HG03571 (cell line): ENCODE measurements around the gene GPC2.
"Not testable (repeated sequence)": the region's sequence is repeated elsewhere in the genome, so short reads cannot be mapped to it uniquely, and the experiment has no call there.

Source experiments
- ATAC-seq: cut with Tn5 transposase; IDR thresholded peaks from one replicate; pipeline ENCODE4 v1.9.1; 2021; ENCODE audit not compliant: unreplicated experiment

GPC2 gene

GRCh38 chr7:100204454-100204853 lies 27.3 kb upstream of the GPC2 start:
- no peak for ATAC-seq

GRCh38 chr7:100200693-100201092 lies 23.5 kb upstream of the GPC2 start:
- no peak for ATAC-seq

DNA sequence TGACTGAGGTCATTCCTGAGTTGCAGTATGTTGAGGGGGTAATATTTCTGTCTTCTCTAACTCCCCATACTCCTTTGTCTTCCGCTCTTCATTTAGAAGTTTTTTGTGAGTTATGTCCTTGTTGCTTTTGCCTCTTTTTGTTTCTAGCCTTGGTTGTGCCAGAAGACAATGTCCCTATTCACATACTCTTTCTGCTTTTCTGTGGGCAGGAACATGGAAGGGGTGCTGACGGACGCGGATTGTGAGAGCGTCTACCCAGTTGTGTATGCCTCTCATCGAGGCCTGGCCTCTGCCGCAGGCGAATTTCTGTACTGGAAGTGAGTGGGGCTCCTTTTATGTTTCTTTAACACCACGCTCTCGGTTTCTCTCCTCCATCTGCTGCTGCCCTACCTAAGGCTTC lies 21.1 kb upstream of the GPC2 start:
- no peak for ATAC-seq

GRCh38 chr7:100195901-100196322 lies 18.7 kb upstream of the GPC2 start:
- not testable (repeated sequence) for ATAC-seq

DNA sequence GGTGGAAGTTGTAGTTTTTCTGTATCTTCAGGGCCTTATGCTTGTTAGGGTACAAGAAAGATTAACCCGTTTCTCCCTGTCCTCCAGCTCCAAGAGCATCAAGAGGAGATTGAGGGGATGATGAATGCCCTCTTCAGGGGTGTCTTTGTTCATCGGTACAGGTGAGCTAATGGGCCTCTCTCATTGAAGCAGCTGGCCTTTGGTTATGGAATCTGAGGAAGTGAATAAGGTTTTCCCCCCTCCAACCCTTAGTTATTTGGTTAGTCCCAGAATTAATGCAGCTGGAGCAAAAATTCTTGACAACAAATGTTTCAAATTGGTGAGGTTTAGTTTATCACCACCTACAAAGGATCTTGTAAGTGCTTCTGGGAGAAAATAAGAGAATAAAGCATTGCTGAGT lies 18.0 kb upstream of the GPC2 start:
- no peak for ATAC-seq

DNA sequence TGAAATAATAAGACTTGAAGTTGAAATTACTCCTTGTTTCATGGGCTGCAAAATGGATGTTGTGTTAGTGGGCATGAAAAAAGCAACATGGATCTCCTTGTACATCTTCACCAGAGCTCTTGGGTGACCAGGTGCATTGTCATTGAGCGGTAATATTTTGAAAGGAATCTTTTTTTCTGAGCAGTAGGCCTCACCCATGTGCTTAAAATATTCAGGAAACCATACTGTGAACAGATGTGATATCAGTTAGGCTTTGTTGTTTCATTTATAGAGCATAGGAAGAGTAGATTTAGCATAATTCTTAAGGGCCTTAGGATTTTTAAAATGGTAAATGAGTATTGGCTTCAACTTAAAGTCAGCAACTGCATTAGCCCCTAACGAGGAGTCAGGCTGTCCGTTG lies 15.8 kb upstream of the GPC2 start:
- ATAC-seq = no peak

DNA sequence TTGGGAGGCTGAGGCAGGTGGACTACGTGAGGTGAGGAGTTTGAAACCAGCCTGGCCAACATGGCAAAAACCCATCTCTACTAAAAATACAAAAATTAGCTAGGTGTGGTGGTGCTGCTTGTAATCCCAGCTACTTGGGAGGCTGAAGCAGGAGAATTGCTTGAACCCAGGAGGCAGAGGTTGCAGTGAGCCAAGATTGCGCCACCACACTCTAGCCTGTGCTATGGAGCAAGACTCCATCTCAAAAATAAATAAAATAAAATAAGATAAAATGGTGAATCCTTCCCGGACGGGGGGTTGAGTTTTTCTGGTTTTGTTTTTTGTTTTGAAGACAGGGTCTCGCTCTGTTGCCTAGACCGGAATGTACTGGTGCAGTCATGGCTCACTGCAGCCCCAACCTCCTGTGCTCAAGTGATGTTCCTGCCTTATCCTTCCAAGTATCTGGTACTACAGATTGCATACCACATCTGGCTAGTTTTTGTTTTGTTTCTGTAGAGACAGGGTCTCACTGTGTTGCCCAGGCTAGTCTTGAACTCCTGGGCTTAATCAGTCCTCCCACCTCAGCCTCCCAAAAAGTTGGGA lies 15.2 kb upstream of the GPC2 start:
- not testable (repeated sequence) for ATAC-seq

DNA sequence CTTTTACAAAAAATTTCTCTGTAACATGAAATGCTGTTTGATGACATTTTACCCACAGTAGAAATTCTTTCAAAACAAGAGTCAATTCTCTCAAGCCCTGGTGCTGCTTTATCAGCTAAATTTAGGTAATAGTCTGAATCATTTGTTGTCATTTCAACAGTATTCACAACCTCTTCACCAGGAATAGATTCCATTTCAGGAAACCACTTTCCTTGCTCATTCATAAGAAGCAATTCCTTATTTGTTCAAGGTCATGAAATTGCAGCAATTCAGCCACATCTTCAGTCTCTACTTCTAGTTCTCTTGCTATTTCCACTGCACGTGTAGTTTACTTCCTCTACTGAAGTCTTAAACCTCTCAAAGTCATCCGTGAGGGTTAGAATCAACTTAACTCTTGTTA lies 14.6 kb upstream of the GPC2 start:
- ATAC-seq = no peak

GRCh38 chr7:100190048-100190711 lies 13.0 kb upstream of the GPC2 start:
- peak; percentile 60 for ATAC-seq

DNA sequence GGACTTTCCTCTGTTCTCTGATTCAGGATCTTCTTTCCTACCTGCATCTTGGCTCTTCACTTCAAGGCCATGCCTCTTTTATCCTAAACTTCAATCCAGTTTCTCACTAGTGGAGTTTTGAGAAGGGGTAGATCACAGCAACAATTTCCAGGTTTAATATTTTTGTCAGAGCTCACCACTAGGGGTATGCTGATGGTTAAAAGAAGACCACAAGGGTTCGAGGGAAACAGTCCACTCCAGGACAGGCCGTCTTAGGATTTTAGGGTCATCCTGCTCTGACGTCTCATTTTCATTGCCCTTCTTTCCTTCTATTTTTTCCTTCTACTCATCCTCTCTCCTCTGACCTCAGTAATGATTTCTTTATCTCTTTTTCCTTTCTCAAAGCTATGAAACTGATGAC lies 11.9 kb upstream of the GPC2 start:
- no peak for ATAC-seq

DNA sequence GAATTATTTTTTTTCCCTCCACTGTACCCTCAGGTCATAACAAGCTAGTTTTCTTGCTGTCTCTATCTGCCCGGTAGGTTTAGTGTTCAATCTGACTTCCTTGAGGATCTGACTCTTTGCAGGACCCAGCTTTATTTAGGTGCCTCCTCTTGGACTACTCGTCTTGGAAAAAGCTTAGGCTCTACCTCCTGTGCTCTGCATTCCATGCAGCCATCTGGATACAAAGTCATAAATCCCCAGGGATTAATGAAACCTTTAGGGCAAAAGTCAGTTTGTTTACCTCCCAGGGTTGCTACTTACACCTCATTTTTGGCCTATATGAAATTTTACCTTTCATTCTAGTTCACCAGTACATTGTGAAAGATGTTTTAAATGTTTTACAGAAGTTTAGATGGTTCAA lies 8.5 kb upstream of the GPC2 start:
- no peak for ATAC-seq

DNA sequence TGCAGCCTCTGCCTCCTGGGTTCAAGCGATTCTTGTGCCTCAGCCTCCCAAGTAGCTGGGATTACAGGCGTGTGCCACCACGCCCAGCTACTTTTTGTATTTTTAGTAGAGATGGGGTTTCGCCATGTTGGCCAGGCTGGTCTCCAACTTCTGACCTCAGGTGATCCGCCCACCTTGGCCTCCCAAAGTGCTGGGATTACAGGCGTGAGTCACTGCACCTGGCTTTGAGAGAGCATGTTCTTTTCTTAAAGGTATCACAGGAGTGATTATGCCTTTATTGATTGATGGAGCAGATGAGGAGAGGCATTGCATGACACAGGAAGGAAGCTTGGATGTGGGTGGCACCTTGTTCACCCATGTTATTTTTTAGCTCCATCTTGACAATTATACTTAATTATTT lies 5.9 kb upstream of the GPC2 start:
- not testable (repeated sequence) for ATAC-seq

- not testable (repeated sequence) for ATAC-seq
These were observed 5.4 kb upstream of the GPC2 start for GRCh38 chr7:100182616-100183015.

GRCh38 chr7:100180084-100180483 lies 2.9 kb upstream of the GPC2 start:
- ATAC-seq = not testable (repeated sequence)

DNA sequence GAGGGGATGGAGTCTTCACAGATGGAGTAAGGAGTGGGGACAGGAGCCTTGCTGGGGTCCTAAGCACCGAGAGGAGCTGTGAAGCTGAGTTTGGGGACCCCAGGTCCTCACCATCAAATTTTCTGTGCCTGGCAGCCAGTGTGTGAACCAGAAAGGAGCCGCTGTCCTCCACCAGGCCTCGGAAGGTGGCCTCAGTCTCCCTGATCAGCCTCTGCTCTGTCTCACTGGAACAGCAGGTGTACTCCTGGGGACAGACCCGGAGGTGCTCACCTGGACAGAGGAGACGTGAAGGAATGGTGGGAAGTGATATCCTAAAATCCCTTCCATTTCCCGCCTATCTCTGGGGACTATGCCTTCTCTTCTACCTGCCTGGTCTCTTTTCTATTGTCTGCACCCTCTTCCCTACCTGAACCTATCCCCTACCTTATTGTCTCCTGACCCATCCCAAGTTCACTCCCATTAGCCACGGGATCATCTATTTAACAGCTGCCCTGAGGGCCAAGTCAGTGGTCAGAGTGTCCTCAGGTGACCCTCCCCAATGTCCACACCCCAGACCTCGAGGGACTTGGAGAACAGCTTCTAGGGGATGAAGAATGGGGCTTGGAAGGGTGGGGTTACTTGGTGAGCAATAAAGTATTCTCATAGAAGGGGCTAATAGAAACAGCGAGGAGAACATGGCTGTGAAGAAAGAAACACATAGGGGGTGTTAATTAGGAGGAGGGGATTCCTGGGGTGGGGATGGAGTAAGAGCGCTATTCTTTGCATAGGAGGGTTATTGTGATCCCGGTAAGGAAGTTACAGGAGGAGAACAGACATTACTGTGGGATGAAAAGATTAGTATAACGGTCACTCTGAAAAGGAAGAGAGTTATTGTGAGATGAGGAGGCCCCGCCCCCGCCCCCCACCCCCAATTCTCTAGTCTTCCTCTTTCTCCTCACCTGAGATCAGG lies 811 bp downstream of the GPC2 start:
- ATAC-seq = no peak

GRCh38 chr7:100175296-100175935 lies 1.8 kb downstream of the GPC2 start:
- no peak for ATAC-seq

DNA sequence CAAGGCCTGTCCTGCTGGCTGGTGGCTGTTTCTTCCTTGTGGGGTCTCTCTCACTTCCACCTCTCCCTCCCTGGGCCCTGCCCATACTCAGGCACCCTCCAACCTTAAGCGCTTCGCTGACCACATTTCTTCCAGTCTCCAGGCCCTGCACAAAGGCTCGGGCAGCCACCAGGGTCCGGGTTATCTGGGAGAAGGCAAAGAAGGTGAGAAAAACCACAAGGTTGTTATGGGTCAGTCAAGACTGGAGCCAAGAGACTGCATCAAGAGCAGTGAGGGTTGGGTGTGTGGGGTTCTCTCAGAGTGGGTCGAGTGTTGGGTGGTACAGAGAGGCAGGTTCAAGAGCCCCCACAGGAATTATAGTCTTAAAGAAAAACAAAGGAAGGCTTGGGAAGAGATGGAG lies 2.6 kb downstream of the GPC2 start:
- no peak for ATAC-seq

GRCh38 chr7:100173806-100174495 lies 3.2 kb downstream of the GPC2 start:
- ATAC-seq = no peak

DNA sequence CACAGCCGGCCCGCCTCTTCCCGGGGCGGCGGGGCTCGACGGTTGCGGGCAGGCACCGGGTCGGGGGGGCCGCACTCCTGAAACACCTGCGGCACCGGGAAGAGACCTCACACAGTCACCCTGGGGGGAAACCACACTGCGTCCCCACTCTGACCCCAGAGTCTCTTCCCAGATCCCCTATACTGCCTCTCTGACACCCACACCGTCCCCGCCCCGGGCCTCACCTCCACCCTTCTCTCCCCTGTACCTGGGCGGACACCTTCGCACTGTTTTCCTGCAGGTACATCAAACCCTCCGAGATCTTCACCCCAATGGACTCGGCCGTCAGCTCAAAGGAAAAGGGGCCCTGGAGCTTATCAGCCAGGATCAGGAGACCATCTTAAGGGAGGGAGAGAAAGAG lies 5.3 kb downstream of the GPC2 start:
- no peak for ATAC-seq

DNA sequence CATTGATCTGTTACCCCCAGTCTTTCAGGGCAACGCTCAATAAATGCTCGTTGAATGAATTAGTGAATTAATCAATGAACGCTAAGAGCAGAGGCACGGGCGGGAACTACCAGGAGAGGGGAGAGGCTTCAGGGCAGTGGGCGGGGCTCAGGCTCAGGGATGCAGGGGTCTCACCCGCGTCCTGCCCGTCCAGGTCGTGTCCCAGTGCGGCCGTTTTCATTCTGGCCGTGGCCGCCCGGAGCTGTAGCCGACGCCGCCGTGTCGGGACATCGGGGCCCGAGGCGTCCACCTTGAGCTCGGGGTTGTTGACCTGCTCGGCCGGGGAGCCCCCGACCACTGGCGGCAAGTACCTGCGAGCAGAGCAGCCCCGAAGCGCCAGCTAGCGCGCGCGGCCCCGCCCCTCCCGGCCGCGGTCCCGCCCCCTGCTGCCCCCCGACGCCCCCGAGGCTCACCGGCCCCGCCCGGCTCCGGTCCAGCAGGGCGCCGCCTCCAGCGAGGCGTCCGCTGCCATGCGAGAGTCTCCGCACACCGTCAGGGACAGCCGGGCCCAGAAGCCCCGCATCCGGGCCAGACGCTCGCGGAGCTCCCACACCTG lies 6.0 kb downstream of the GPC2 start:
- ATAC-seq = no peak
